Stomach (tissue), 4 donors: ENCODE measurements around the gene EML4.

Source experiments
- CTCF ChIP-seq, 7 experiments: fragments of 450-650 bp in 4 of 7; fragments of 200-600 bp in 3 of 7; sonication (generic) in 3 of 7; IDR thresholded peaks; one replicate each; pipeline ENCODE4 v1.5.1; 2016 to 2019; ENCODE audit warnings: antibody characterized with exemption in 7 of 7, control low read depth in 2 of 7, mild to moderate bottlenecking in 1 of 7
- POLR2A ChIP-seq, 4 donors: fragments of 450-650 bp; IDR thresholded peaks; one replicate each; pipeline ENCODE4 v1.6.1; 2016; ENCODE audit warnings: antibody characterized with exemption in 4 of 4, control low read depth in 2 of 4, mild to moderate bottlenecking in 1 of 4, moderate library complexity in 1 of 4
- POLR2AphosphoS5 ChIP-seq, 3 donors: sonication (generic); formaldehyde crosslinking; IDR thresholded peaks; one replicate each; pipeline ENCODE4 v1.6.1; 2016; ENCODE audit warnings: antibody characterized with exemption in 3 of 3

DNA sequence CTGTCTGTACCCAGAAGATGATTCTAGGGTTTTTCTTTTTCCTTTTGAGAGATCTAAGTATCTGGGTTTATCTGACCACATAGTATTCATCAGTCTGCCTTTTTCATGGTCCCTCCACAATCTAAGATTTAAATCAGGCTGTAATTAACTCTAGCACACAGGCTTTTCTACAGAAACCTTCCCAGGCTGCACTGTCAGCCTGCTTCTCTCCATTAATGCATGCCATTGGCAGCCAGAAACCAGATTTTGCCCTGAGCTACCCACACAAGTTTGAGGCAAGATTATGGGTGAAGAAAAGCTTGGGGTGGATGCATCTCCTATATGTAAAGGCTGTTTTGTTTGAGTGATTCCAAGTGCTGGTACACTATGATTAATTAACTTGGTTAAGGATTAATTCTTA is 45.7 kb upstream of the EML4 start:
- TF ChIP-seq CTCF (IDR thresholded peaks at IDR 0.05) = no peak
- no peak for TF ChIP-seq POLR2AphosphoS5 (IDR thresholded peaks at IDR 0.05)
- no peak for TF ChIP-seq POLR2A (IDR thresholded peaks at IDR 0.05)
